ENCODE results near the gene TKTL2.
"Not testable (repeated sequence)": the region's sequence is repeated elsewhere in the genome, so short reads cannot be mapped to it uniquely, and the experiment has no call there.

TKTL2 gene

DNA sequence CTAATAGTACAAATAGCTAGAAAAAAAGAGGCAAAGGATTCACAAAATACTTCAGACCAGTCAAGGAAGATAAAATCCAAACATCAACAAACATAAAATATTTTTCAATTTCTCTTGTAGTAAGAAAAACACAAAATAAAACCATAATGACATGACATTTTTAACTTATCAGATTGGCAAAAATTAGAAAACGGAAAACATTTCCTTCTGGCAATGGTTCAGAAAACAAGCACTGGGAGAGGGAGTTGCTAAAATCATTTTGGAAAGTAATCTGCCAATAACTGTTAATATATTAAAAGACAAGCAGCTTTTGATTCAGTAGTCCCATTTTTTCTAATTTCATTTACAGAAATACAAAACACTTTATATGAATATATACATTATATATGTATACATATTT, 26.1 kb downstream of the TKTL2 start:
- no peaks in the 10 kb centered on the region for H3K36me3 ChIP-seq (ENCODE audit: insufficient read depth)
- H3K79me2 ChIP-seq (ENCODE audit: insufficient read depth, low read depth) = no peaks in the 10 kb centered on the region
- H3K4me3 ChIP-seq (IDR thresholded peaks at IDR 0.05; ENCODE audit: insufficient read depth, low read depth, low read length) = no peak overlapping the region
- no peak overlapping the region for H3K9ac ChIP-seq
- no peaks in the 10 kb centered on the region for H3K4me1 ChIP-seq (ENCODE audit: low read depth, poor library complexity, severe bottlenecking)
- H2AFZ ChIP-seq (ENCODE audit: low read depth) = no peak overlapping the region
- H4K20me1 ChIP-seq (ENCODE audit: insufficient read depth) = no peaks in the 10 kb centered on the region
- H3K27ac ChIP-seq = no peak overlapping the region
- no peaks in the 10 kb centered on the region for H3K27me3 ChIP-seq (ENCODE audit: insufficient read depth, low read depth)
- H3K4me2 ChIP-seq = no peak overlapping the region
- TF ChIP-seq, protein P1, sequence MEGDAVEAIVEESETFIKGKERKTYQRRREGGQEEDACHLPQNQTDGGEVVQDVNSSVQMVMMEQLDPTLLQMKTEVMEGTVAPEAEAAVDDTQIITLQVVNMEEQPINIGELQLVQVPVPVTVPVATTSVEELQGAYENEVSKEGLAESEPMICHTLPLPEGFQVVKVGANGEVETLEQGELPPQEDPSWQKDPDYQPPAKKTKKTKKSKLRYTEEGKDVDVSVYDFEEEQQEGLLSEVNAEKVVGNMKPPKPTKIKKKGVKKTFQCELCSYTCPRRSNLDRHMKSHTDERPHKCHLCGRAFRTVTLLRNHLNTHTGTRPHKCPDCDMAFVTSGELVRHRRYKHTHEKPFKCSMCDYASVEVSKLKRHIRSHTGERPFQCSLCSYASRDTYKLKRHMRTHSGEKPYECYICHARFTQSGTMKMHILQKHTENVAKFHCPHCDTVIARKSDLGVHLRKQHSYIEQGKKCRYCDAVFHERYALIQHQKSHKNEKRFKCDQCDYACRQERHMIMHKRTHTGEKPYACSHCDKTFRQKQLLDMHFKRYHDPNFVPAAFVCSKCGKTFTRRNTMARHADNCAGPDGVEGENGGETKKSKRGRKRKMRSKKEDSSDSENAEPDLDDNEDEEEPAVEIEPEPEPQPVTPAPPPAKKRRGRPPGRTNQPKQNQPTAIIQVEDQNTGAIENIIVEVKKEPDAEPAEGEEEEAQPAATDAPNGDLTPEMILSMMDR (conservative IDR thresholded peaks at IDR 0.05; ENCODE audit: low read depth, low read length) = no peak

DNA sequence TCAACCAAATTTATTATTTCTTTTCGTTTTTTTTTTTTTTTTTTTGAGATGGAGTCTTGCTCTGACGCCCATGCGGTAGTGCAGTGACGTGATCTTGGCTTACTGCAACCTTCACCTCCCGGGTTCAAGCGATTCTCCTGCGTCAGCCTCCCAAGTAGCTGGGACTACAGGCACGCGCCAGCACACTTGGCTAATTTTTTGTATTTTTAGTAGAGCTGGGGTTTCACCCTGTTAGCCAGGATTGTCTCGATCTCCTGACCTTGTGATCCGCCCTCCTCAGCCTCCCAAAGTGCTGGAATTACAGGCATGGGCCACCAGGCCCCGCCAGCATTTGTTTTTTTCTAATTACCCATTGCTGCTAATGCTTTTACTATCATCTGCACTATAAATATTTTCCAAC, 26.5 kb downstream of the TKTL2 start:
- not testable (repeated sequence) for H3K27ac ChIP-seq; H3K27me3 ChIP-seq (ENCODE audit: insufficient read depth, low read depth); H3K4me3 ChIP-seq (IDR thresholded peaks at IDR 0.05; ENCODE audit: insufficient read depth, low read depth, low read length); H4K20me1 ChIP-seq (ENCODE audit: insufficient read depth); H3K4me2 ChIP-seq; H3K9ac ChIP-seq; H3K79me2 ChIP-seq (ENCODE audit: insufficient read depth, low read depth); H2AFZ ChIP-seq (ENCODE audit: low read depth); H3K4me1 ChIP-seq (ENCODE audit: low read depth, poor library complexity, severe bottlenecking); H3K36me3 ChIP-seq (ENCODE audit: insufficient read depth)

DNA sequence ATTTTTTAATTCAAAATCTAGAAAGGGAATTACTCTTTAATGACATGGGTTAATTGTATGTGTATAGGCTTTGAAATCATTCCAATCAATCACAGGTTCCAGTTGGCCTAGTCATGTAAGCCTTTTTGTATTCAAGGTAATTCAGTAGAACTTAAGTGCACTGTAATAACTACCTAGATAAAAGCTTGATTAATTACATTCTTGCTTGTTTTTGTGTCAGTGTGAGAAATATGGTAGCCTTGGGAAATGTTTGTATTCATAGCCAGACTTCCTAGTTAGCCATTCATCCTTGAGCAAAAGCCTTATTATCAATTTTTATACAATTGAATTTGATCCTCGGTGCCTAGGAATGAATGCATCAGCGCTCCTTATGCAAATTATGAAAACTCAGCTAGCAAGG, 33.5 kb downstream of the TKTL2 start:
- Histone ChIP-seq H3K4me2 (no peak overlapping the region), H3K36me3 (ENCODE audit: insufficient read depth) (no peaks in the 10 kb centered on the region), H3K4me1 (ENCODE audit: low read depth, poor library complexity, severe bottlenecking) (no peaks in the 10 kb centered on the region), H3K27ac (no peak overlapping the region), H3K4me3 (IDR thresholded peaks at IDR 0.05; ENCODE audit: insufficient read depth, low read depth, low read length) (no peak overlapping the region), H2AFZ (ENCODE audit: low read depth) (no peak overlapping the region), H3K9ac (no peak overlapping the region), H3K27me3 (ENCODE audit: insufficient read depth, low read depth) (no peaks in the 10 kb centered on the region), H3K79me2 (ENCODE audit: insufficient read depth, low read depth) (no peaks in the 10 kb centered on the region), H4K20me1 (ENCODE audit: insufficient read depth) (no peaks in the 10 kb centered on the region)
- TF ChIP-seq, protein P1 (conservative IDR thresholded peaks at IDR 0.05; ENCODE audit: low read depth, low read length) = no peak
